Activated CD4-positive, CD25-positive, alpha-beta regulatory T cell (primary cell): ENCODE measurements around the gene MT1B.
"Not testable (repeated sequence)": the region's sequence is repeated elsewhere in the genome, so short reads cannot be mapped to it uniquely, and the experiment has no call there.

Experiments used
- DNase-seq, 4 experiments: peaks; one replicate each; lab custom pipeline; 2025; lab: John Stamatoyannopoulos, UW

MT1B gene

DNA sequence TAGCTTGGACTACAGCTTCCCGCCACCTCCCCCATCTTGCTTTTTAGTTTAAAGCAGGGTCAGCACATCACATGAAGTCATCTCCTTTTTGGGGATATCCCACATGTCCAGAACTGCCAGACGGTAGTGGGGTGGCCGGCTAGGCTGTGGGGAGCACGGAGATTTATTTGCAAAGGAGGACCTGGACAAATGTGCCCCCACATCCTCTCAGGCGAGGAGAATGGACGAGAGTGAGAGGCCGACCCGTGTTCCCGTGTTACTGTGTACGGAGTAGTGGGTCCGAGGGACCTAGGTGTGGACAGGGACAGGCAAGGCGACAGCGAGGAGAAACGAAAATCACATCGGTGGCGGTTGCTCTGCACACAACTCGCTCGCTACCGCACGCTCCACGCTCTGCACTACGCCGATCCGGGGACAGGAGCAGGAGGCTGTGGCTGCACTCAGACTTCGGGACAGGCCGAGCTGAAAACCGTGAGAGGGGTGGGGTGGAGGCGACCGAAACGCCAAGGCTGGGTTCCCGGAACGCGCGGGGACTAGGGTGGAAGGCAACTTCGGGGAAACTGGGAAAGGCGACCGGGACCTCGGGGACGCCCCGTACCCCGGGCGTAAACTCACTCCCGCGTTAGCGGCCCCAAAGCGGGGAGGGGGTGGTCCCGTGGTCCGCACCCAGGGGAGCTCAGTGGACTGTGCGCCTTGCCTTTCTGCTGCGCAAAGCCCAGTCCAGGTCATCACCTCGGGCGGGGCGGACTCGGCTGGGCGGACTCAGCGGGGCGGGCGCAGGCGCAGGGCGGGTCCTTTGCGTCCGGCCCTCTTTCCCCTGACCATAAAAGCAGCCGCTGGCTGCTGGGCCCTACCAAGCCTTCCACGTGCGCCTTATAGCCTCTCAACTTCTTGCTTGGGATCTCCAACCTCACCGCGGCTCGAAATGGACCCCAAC, 13.6 kb upstream of the MT1B start, which contains the start of gene MT1A:
Gene MT1A (plus strand): TSS at position 853 of the 937 bp plus-strand sequence. CDS start 73 bp downstream, at position 926.
- no peak for DNase-seq

DNA sequence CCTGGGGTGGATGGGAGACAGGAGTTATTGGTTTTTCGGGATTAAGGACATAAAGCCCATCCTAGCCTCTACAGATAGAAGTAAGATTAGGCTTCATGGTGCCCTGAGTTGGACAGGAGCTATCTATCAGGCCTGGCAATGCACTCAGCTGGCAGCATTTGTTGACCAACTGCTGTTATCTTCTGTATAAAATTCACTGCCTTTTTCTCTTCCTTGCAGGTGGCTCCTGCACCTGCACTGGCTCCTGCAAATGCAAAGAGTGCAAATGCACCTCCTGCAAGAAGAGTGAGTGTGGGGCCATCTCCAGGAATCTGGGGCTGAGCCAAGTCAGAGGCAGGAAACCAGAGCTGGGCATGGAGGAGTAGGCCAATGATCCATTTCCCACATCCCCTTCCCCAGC, 12.6 kb upstream of the MT1B start:
- DNase-seq, result no peak

GRCh38 chr16:56640076-56640475, 11.6 kb upstream of the MT1B start:
- DNase-seq, result no peak

DNA sequence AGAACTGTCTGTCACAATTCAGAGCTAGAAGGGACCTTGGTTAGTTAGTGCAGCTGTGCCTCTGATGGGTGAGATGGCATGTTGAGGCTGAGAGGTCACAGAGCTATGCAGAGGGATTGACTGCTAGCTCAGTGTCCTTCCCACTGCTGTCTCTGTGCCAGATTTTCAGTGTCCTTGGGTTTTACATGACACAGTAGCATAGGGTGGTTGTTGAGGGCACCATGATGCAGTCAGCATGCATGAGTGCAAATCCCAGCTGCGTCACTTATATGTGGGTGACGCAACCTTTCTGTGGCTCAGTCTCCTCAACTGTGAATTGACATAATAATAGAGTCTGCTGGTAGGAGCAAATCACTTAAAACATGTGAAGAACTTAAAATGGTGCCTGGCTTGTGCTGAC, 10.5 kb upstream of the MT1B start:
- no peak for DNase-seq

- DNase-seq, result peak; percentile 38 to 56 (median 45)
Observed at GRCh38 chr16:56643080-56643778, 8.5 kb upstream of the MT1B start.

- DNase-seq, result no peak
Observed at GRCh38 chr16:56643833-56644232, 7.9 kb upstream of the MT1B start.

GRCh38 chr16:56645311-56645710, 6.4 kb upstream of the MT1B start:
- no peak for DNase-seq

GRCh38 chr16:56645838-56646237, 5.8 kb upstream of the MT1B start:
- DNase-seq, result no peak

DNA sequence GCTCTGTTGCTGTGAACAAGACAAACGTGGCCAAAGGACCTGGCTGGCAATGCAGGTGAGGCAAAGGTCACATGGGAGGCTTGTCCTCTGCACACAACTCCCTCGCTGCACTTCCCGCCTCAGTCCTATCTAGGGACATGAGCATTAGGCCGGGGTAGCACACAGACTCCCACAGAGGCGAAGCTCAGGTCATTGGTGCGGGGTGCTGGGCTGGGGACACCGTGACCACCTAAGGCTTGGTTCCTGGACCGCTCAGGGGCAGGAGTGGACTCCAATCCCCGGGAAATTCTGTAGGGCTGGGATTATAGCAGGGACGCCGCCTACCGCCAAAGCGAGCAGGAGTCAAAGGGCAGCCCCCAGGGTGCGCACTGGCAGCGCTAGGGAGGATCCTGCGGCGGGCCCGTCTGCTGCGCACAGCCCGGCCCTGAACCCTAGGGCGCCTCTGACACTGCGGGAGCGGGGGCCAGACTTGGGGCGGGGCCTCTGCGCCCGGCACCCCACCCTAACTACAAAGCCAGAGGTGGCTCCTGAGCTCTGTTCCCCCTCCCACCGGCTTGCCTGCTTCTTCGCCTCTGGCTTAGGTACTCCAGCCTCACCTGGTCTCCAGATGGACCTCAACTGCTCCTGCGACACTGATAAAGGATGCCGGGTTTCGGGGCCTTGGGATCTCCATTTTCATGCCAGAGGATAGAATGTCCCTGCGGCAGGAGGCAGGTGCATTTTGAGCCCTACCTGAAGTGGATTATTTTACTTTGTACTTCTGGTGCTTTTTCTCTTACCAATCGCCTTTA, 3.9 kb upstream of the MT1B start:
- no peak for DNase-seq

- DNase-seq, result no peak
Observed at GRCh38 chr16:56649271-56649670, 2.4 kb upstream of the MT1B start.

DNA sequence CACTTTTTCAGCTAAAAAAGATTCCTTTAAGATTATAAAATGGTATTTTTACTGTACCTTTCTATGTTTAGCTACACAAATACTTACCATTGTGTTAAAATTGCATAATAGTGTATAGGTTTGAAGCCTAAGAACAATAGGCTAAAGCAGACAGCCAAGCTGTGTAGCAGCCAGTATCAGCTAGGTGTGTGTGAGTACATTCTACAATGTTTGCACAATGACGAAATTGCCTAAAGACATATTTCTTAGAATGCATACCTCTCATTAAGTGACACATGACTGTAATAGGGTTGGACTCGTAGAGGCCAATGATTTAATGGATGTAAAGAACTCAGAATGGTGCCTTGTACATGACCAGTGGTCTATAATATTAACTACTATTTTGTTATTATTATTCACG, 1.9 kb upstream of the MT1B start:
- no peak for DNase-seq

DNA sequence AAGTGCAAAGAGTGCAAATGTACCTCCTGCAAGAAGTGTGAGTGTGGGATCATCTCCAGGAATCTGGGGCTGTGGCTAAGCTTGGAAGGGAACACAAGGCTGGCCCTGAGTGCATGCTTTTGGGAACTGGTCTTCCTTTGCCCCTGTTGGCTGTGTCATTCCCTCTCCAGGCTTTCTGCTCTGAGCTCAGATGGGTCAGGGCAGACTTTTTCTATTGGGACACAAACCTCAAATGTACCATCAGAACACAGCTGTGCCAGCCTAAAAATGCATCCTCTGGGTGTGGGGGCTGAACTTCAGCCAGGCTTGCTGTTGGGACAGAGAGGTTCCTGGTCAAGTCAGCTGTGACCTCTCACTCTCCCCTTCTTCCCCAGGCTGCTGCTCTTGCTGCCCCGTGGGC, 914 bp downstream of the MT1B start:
- DNase-seq, result no peak

DNA sequence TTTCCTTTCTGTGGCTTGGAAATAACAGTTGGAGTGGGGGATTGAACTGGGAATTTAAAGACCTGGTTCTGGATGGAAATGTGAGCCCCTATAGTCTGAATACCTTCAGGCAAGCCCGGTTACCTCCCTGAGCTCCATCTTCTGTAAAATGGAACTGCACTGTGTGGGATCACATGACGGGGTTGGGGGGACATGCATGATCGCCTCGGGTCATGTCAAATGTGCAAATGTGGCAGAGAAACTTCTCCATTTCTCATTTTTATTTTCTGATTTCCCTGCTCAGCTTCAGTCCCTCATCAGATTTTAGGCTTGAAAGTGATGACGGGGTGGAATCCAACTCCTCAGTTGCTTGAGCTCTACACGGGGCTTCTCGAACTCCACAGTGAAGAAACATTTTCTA, 1.5 kb downstream of the MT1B start:
- DNase-seq, result no peak

DNA sequence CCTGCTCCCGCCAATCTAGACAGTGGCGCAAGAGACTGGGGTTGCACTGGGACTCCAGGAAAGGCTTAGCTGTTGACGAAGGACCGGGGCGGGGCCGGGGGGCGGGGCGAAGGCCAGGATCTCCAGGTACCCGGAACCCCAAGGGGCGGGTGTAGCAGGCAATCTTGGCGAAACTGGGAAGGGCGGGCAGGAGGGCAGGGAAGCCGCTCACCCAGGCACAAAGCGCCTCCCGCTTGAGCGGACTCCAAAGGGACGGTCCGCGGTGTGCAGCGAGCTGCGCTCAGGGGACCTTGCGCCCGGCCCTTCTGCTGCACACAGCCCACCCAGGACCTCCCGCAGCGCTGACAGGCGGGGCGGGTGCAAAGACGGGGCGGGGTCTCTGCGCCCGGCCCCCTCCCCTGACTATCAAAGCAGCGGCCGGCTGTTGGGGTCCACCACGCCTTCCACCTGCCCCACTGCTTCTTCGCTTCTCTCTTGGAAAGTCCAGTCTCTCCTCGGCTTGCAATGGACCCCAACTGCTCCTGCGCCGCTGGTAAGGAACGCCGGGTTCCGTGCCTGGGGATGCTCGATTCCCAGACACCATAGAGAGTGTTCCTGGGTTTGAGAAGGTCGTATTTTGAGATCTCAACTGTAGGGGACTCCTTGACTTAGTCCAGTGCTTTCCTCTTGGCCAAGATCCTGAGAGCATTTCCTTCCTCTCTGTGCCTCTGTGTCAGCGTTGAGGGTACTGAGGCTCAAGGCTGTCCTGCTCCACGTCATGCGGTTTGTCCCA, 6.1 kb downstream of the MT1B start, which contains the start of gene MT1F:
Gene MT1F (plus strand): TSS at position 405 of the 772 bp plus-strand sequence. CDS start 100 bp downstream, at position 505.
- DNase-seq, result peak; percentile 41 to 52 (median 44)

- DNase-seq, result no peak
Observed at GRCh38 chr16:56658327-56658875, 6.7 kb downstream of the MT1B start.

DNA sequence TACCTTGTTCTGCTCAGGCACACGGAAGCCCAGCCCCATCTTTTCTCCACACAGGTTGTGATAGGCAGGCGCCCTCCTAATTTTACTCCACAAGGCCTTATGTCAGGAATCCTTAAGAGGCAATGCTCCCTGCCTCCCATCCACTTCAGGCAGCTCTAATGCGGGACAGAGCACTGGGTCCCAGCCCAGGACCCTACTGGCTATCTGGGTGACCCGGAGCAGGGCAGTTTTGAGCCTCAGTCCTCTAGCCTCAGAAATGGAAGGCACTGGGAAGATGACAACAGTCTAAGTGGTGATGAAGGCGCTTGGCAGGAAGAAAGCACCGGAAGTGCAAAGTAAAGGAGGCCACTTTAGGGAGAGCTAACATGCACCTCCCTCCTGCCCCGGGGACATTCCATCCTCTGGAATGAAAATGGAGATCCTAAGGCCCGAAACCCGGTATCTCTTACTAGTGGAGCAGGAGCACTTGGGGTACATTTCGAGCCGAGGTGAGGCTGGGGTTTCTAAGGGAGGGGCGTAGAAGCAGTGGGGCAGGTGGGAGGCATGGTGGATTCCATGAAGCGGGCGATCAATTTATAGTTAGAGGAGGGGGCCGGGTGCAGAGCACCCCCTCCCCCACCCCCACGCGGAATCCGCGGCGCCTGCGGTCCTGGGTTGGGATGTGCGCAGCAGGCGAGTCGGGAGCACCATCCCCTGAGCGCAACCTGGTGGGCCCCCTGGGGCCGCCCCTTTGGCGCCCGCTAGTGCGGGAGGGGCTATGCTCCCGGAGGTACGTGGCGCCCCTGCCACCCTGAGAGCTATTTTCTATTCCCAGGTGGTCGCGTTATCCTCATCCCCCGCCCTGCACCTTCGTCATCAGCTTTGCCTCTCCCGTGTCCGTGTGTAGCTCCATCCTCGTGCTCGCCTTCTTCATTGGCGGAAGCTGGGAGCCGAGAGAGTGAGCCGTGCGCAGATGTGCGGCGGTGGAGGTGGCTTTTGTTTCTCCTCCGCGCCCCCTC, 11.0 kb downstream of the MT1B start:
- DNase-seq, result peak in 1 of 4 experiments; percentile 13

GRCh38 chr16:56664506-56664905, 12.8 kb downstream of the MT1B start:
- DNase-seq, result no peak

GRCh38 chr16:56665286-56666261, 13.9 kb downstream of the MT1B start:
- DNase-seq, result not testable (repeated sequence)
